Neuronal stem cell (in vitro differentiated cells): ENCODE measurements around the gene UBE2C.

Experiments used
- DNase-seq: peaks from one replicate; pipeline ENCODE4 v3.0.0-alpha.2; 2013; ENCODE audit warnings: low spot score
- H2AFZ ChIP-seq: one replicate; pipeline ENCODE4 v1.6.1; 2013; ENCODE audit warnings: mild to moderate bottlenecking, low read length, inconsistent platforms
- H2AK5ac ChIP-seq: 2 replicates; pipeline ENCODE4 v1.6.1; 2013; ENCODE audit warnings: low read depth, mild to moderate bottlenecking, inconsistent platforms, low read length, moderate library complexity, mixed read lengths
- H2BK120ac ChIP-seq: 2 replicates; pipeline ENCODE4 v1.6.1; 2013; ENCODE audit warnings: low read depth, mild to moderate bottlenecking, inconsistent platforms, low read length, moderate library complexity, mixed read lengths
- H2BK12ac ChIP-seq: one replicate; pipeline ENCODE4 v1.6.1; 2013; ENCODE audit warnings: low read length, inconsistent platforms
- H2BK15ac ChIP-seq: 2 replicates; pipeline ENCODE4 v1.6.1; 2013; ENCODE audit warnings: mild to moderate bottlenecking, low read length, inconsistent platforms, mixed read lengths
- H2BK5ac ChIP-seq: one replicate; pipeline ENCODE4 v1.6.1; 2013; ENCODE audit warnings: inconsistent platforms, mild to moderate bottlenecking, low read length, moderate library complexity
- H3K14ac ChIP-seq: one replicate; pipeline ENCODE4 v1.6.1; 2013; ENCODE audit warnings: low read length, inconsistent platforms
- H3K18ac ChIP-seq: 2 replicates; pipeline ENCODE4 v1.6.1; 2013; ENCODE audit warnings: low read length, inconsistent platforms
- H3K23ac ChIP-seq: 2 replicates; pipeline ENCODE4 v1.6.1; 2013; ENCODE audit warnings: low read depth, mild to moderate bottlenecking, mixed read lengths, low read length, inconsistent platforms; ENCODE audit not compliant: poor library complexity
- H3K27ac ChIP-seq: replicated peaks from 3 replicates; pipeline ENCODE4 v1.5.1; 2013; ENCODE audit warnings: low read length, inconsistent platforms
- H3K27me3 ChIP-seq, 3 experiments: 2 replicates each; pipeline ENCODE4 v1.6.1; 2013; ENCODE audit warnings: low read length in 3 of 3, mild to moderate bottlenecking in 2 of 3, inconsistent platforms in 1 of 3, low read depth in 1 of 3, mixed read lengths in 1 of 3, moderate library complexity in 1 of 3; ENCODE audit not compliant: control insufficient read depth in 3 of 3, insufficient read depth in 3 of 3
- H3K36me3 ChIP-seq, 2 donors: replicated peaks in 1 of 2; 2 replicates each; pipeline ENCODE4 v1.6.1; 2013; ENCODE audit warnings: low read length in 2 of 2; ENCODE audit not compliant: control insufficient read depth in 2 of 2, insufficient read depth in 2 of 2
- H3K4ac ChIP-seq: 2 replicates; pipeline ENCODE4 v1.6.1; 2013; ENCODE audit warnings: inconsistent platforms, mild to moderate bottlenecking, low read length, moderate library complexity
- H3K4me1 ChIP-seq, 2 donors: 1 replicate in 1 of 2; 2 replicates in 1 of 2; pipeline ENCODE4 v1.6.1; 2013; ENCODE audit warnings: low read length in 2 of 2, low read depth in 1 of 2; ENCODE audit not compliant: control insufficient read depth in 2 of 2, insufficient read depth in 1 of 2
- H3K4me2 ChIP-seq: one replicate; pipeline ENCODE4 v1.6.1; 2013; ENCODE audit warnings: mild to moderate bottlenecking, low read length, inconsistent platforms; ENCODE audit not compliant: insufficient read depth, poor library complexity, severe bottlenecking
- H3K4me3 ChIP-seq, 2 donors: 2 replicates each; pipeline ENCODE4 v1.5.1; 2013; ENCODE audit warnings: low read length in 2 of 2, mild to moderate bottlenecking in 2 of 2, inconsistent platforms in 1 of 2, moderate library complexity in 1 of 2
- H3K79me1 ChIP-seq: one replicate; pipeline ENCODE4 v1.6.1; 2013; ENCODE audit warnings: low read depth, mild to moderate bottlenecking, inconsistent platforms, low read length, moderate library complexity
- H3K9ac ChIP-seq: one replicate; pipeline ENCODE4 v1.6.1; 2013; ENCODE audit warnings: mild to moderate bottlenecking, low read depth, low read length, inconsistent platforms; ENCODE audit not compliant: poor library complexity
- H3K9me3 ChIP-seq, 2 donors: replicated peaks in 1 of 2; 2 replicates each; pipeline versions ENCODE3 to v1.6.1; 2013; ENCODE audit warnings: low read length in 2 of 2, mild to moderate bottlenecking in 2 of 2, inconsistent platforms in 1 of 2, low read depth in 1 of 2, mixed read lengths in 1 of 2, moderate library complexity in 1 of 2; ENCODE audit not compliant: control insufficient read depth in 2 of 2, insufficient read depth in 1 of 2
- H4K8ac ChIP-seq: one replicate; pipeline ENCODE4 v1.6.1; 2013; ENCODE audit warnings: low read depth, mild to moderate bottlenecking, inconsistent platforms, low read length, moderate library complexity
- H4K91ac ChIP-seq: one replicate; pipeline ENCODE4 v1.6.1; 2013; ENCODE audit warnings: low read length, low read depth, mild to moderate bottlenecking, inconsistent platforms; ENCODE audit not compliant: poor library complexity
- WGBS, 2 donors: extraction: QIAGEN DNeasy Blood & Tissue Kit; methylation state at CpG; one replicate each; pipeline ENCODE4 v1.1.7; 2013; ENCODE audit warnings: missing lambda C conversion rate in 2 of 2, mixed read lengths in 1 of 2; ENCODE audit not compliant: insufficient read length in 2 of 2, insufficient replicate concordance in 1 of 2; ENCODE audit errors: extremely low coverage in 2 of 2; 5-methylcytosine and 5-hydroxymethylcytosine counted together

The UBE2C gene

DNA sequence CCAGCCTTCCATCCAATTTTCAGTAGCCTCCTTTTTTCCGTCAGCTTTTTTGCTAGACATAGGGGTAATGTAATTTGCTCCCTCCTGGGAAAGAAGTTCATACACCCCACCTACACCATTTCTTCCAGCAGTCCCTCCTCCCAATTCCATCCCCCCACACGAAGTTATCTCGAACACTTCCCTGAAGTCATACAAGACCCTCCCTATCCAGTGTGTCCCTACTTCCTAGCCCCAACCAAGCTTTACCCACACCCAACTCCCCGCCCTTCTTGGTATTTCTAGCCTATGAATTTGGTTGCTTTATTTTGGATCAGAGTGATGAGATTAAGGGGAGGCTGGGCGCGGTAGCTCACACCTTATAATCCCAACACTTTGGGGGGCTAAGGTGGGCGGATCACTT is 1.0 kb downstream of the UBE2C start:
- H4K8ac ChIP-seq: no peak overlapping the region
- H2AK5ac ChIP-seq: no peak overlapping the region
- H3K36me3 ChIP-seq: peaks cover 51 to 80% of the 10 kb centered on the region in 2 donors
- no peak overlapping the region for H2BK15ac ChIP-seq
- no peak for DNase-seq
- H3K4me2 ChIP-seq: peak overlapping the region; percentile 88
- no peak overlapping the region for H3K23ac ChIP-seq
- no peak overlapping the region for H2BK5ac ChIP-seq
- no peak overlapping the region for H4K91ac ChIP-seq
- no peak overlapping the region for H3K4ac ChIP-seq
- H3K9ac ChIP-seq: peak overlapping the region; percentile 94
- H3K14ac ChIP-seq: no peak overlapping the region
- H3K27ac ChIP-seq: no peak overlapping the region
- H2BK12ac ChIP-seq: no peak overlapping the region
- H3K27me3 ChIP-seq: no peaks in the 10 kb centered on the region
- no peak overlapping the region for H2AFZ ChIP-seq
- no CpG with 5 or more reads among the region's 7 CpGs for WGBS, 2 donors
- H3K9me3 ChIP-seq: peaks cover 0 to 10% of the 10 kb centered on the region in 2 donors
- H3K18ac ChIP-seq: no peak overlapping the region
- peak overlapping the region; percentile 87 to 93 for H3K4me3 ChIP-seq
- H3K4me1 ChIP-seq: peaks cover 5 to 6% of the 10 kb centered on the region in 2 donors
- peaks cover 6% of the 10 kb centered on the region for H3K79me1 ChIP-seq
- H2BK120ac ChIP-seq: no peak overlapping the region

DNA sequence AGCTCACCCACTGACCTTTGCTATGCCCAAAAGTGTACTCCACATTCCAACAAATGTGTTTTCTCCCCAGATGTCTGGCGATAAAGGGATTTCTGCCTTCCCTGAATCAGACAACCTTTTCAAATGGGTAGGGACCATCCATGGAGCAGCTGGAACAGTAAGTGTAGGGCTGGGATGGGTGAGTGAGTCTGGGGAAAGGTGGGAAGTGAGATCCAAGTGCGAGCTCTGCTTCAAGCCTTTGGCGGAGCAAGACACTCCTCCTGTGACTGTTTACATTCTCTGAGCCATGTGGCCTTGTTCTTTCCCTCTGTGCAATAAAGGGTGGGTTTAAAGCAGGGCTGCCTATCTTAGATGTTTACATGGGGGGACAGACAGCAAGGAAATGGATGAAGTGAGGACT is 1.9 kb downstream of the UBE2C start:
- Histone ChIP-seq H3K27ac (no peak overlapping the region), H2BK15ac (no peak overlapping the region), H2AFZ (no peak overlapping the region), H2BK120ac (no peak overlapping the region), H3K4me2 (no peak overlapping the region), H3K4ac (no peak overlapping the region), H2AK5ac (no peak overlapping the region), H3K4me1 (peaks cover 5 to 6% of the 10 kb centered on the region in 2 donors), H3K36me3 (peaks cover 45 to 72% of the 10 kb centered on the region in 2 donors), H4K91ac (no peak overlapping the region), H3K18ac (no peak overlapping the region), H3K79me1 (peaks cover 6% of the 10 kb centered on the region), H2BK12ac (no peak overlapping the region), H3K9me3 (peaks cover 0 to 10% of the 10 kb centered on the region in 2 donors), H3K14ac (no peak overlapping the region), H2BK5ac (no peak overlapping the region), H4K8ac (no peak overlapping the region), H3K9ac (no peak overlapping the region), H3K27me3 (no peaks in the 10 kb centered on the region), H3K4me3 (peak overlapping the region; percentile 20 to 34), H3K23ac (no peak overlapping the region)
- no CpG with 5 or more reads among the region's 3 CpGs for WGBS, 2 donors
- DNase-seq: no peak

DNA sequence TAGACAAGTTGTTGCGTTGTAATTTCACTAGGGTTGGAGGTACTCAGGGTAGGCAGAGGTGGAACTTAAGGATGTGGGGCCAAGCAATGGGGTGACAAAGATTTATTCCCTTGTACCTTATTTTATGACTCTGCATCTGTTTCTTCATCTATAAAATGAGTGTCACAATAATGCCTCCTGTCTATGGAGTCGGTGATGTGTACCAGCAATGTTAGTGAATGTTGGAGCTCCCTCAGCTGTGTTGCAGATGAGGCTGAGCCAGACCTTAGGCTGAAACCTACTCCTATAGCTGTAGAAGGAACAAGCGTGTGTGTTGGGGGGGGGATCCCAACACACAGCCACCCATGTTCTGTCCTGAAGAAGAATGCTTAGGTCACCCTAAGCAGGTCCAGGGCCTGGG is 4.5 kb downstream of the UBE2C start:
- Histone ChIP-seq H3K36me3 (peaks cover 27 to 46% of the 10 kb centered on the region in 2 donors), H2BK120ac (no peak overlapping the region), H2BK5ac (no peak overlapping the region), H3K9ac (no peak overlapping the region), H3K4me3 (no peak overlapping the region), H4K8ac (no peak overlapping the region), H3K27ac (no peak overlapping the region), H3K23ac (no peak overlapping the region), H3K4me1 (peaks cover 5 to 6% of the 10 kb centered on the region in 2 donors), H3K9me3 (peaks cover 0 to 2% of the 10 kb centered on the region in 2 donors), H2AK5ac (no peak overlapping the region), H2BK15ac (no peak overlapping the region), H3K18ac (no peak overlapping the region), H3K4ac (no peak overlapping the region), H3K79me1 (peaks cover 6% of the 10 kb centered on the region), H3K14ac (no peak overlapping the region), H2BK12ac (no peak overlapping the region), H3K4me2 (no peak overlapping the region), H4K91ac (no peak overlapping the region), H3K27me3 (peaks cover 0 to 2% (median 0%) of the 10 kb centered on the region in 3 experiments), H2AFZ (no peak overlapping the region)
- no CpG with 5 or more reads among the region's 3 CpGs for WGBS, 2 donors
- DNase-seq: no peak

DNA sequence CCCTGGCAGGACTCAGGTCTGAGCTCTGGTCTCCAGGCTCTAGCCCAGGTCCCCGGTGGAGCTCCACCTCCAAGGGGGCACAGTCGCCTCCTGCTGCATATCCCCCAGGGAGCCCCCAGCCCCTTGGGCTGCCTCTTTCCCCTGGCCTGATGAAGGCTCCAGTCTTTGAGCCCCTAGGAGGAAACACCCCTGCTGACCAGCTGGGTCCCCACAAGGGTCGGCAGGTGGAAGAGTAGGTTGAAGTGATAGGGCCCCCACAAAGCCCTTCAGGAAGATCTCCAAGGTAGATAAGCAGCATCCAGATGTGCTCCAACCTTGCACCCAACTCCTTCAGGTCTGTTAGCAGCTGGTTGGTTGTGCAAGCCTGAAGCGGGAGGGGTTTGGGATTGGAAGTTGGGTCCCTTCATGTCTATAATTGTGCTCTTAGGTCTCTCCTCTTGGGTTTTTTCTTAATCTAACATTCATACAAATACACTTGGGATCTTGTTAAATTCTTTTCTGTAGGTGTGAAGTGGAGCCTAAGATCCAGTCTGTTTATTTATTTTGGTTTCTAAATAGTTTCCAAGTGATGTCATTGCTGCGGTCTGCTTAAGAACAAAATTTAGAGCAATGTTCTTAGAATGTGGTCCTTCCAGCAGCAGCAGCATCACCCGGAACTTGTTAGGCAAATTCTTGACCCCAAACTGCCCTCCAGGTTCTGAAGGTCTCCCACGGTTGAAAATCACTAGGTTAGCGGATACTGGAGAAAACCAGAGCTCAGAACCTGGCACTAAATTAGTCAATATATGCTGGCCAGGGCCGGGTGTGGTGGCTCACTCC is 5.1 kb downstream of the UBE2C start:
- H3K27ac ChIP-seq: no peak overlapping the region
- H3K14ac ChIP-seq: no peak overlapping the region
- no peaks in the 10 kb centered on the region for H3K9me3 ChIP-seq
- H3K23ac ChIP-seq: no peak overlapping the region
- no peak overlapping the region for H3K4me2 ChIP-seq
- peaks cover 6% of the 10 kb centered on the region for H3K79me1 ChIP-seq
- H2BK120ac ChIP-seq: no peak overlapping the region
- H3K4me3 ChIP-seq: no peak overlapping the region
- no peak overlapping the region for H3K4ac ChIP-seq
- no peak overlapping the region for H3K9ac ChIP-seq
- H3K27me3 ChIP-seq: peaks cover 0 to 5% (median 0%) of the 10 kb centered on the region in 3 experiments
- no peak for DNase-seq
- no peak overlapping the region for H2BK12ac ChIP-seq
- H2AFZ ChIP-seq: no peak overlapping the region
- no peak overlapping the region for H3K18ac ChIP-seq
- no CpG with 5 or more reads among the region's 9 CpGs for WGBS, 2 donors
- H4K91ac ChIP-seq: no peak overlapping the region
- peaks cover 5 to 8% of the 10 kb centered on the region in 2 donors for H3K4me1 ChIP-seq
- H2BK15ac ChIP-seq: no peak overlapping the region
- H2BK5ac ChIP-seq: no peak overlapping the region
- no peak overlapping the region for H4K8ac ChIP-seq
- H3K36me3 ChIP-seq: peaks cover 27 to 45% of the 10 kb centered on the region in 2 donors
- H2AK5ac ChIP-seq: no peak overlapping the region
